H9 (cell line): ENCODE data around the gene FRK. TPM values are rescaled to one million over a fixed set of nuclear protein-coding genes. Genes with fewer than 3 reads are reported as not detected.

ENCODE experiments used
- DNase-seq: peaks from one replicate; pipeline ENCODE4 v3.0.0-alpha.2; 2017
- H2AFZ ChIP-seq: one replicate; pipeline ENCODE4 v1.6.1; 2013; ENCODE audit warnings: mild to moderate bottlenecking, low read length, control low read depth, moderate library complexity
- H2AK5ac ChIP-seq: 2 replicates; pipeline ENCODE4 v1.6.1; 2013; ENCODE audit warnings: low read length, control low read depth, mixed read lengths; ENCODE audit not compliant: insufficient read length
- H2BK120ac ChIP-seq: one replicate; pipeline ENCODE4 v1.6.1; 2013; ENCODE audit warnings: low read depth, mild to moderate bottlenecking, low read length, control low read depth, inconsistent platforms; ENCODE audit not compliant: poor library complexity, severe bottlenecking
- H2BK12ac ChIP-seq: 2 replicates; pipeline ENCODE4 v1.6.1; 2013; ENCODE audit warnings: low read length, control low read depth, mixed read lengths, low read depth; ENCODE audit not compliant: insufficient read length
- H2BK15ac ChIP-seq: 2 replicates; pipeline ENCODE4 v1.6.1; 2013; ENCODE audit warnings: low read depth, low read length, control low read depth
- H2BK20ac ChIP-seq: one replicate; pipeline ENCODE4 v1.6.1; 2013; ENCODE audit warnings: low read depth, mild to moderate bottlenecking, low read length, control low read depth, inconsistent platforms; ENCODE audit not compliant: poor library complexity, severe bottlenecking
- H2BK5ac ChIP-seq: 2 replicates; pipeline ENCODE4 v1.6.1; 2013; ENCODE audit warnings: low read length, control low read depth, mixed read lengths; ENCODE audit not compliant: insufficient read length
- H3K14ac ChIP-seq: 2 replicates; pipeline ENCODE4 v1.6.1; 2013; ENCODE audit warnings: low read length, control low read depth; ENCODE audit not compliant: insufficient read depth
- H3K18ac ChIP-seq: 2 replicates; pipeline ENCODE4 v1.6.1; 2013; ENCODE audit warnings: low read depth, mild to moderate bottlenecking, mixed read lengths, low read length, control low read depth; ENCODE audit not compliant: insufficient read length
- H3K23ac ChIP-seq: 2 replicates; pipeline ENCODE4 v1.6.1; 2013; ENCODE audit warnings: low read length, control low read depth, mixed read lengths, low read depth; ENCODE audit not compliant: insufficient read length
- H3K23me2 ChIP-seq: 2 replicates; pipeline ENCODE4 v1.6.1; 2013; ENCODE audit warnings: low read depth, mild to moderate bottlenecking, mixed read lengths, low read length, control low read depth; ENCODE audit not compliant: insufficient read length, poor library complexity, severe bottlenecking
- H3K27ac ChIP-seq: 2 replicates; pipeline ENCODE4 v1.5.1; 2013; ENCODE audit warnings: low read length, control low read depth, mixed read lengths, low read depth; ENCODE audit not compliant: insufficient read length
- H3K27me3 ChIP-seq: 2 replicates; pipeline ENCODE4 v1.6.1; 2013; ENCODE audit warnings: low read length, control low read depth, inconsistent platforms; ENCODE audit not compliant: insufficient read depth
- H3K4ac ChIP-seq: 2 replicates; pipeline ENCODE4 v1.6.1; 2013; ENCODE audit warnings: low read depth, mild to moderate bottlenecking, control low read depth, inconsistent platforms, low read length, moderate library complexity
- H3K4me1 ChIP-seq: 2 replicates; pipeline ENCODE4 v1.6.1; 2013; ENCODE audit warnings: low read length, control low read depth, inconsistent platforms; ENCODE audit not compliant: insufficient read depth
- H3K4me2 ChIP-seq: 2 replicates; pipeline ENCODE4 v1.6.1; 2013; ENCODE audit warnings: low read length, control low read depth, mixed read lengths; ENCODE audit not compliant: insufficient read length, insufficient read depth
- H3K56ac ChIP-seq: 2 replicates; pipeline ENCODE4 v1.6.1; 2013; ENCODE audit warnings: low read depth, mild to moderate bottlenecking, mixed read lengths, low read length, control low read depth; ENCODE audit not compliant: insufficient read length
- H3K79me1 ChIP-seq: 2 replicates; pipeline ENCODE4 v1.6.1; 2013; ENCODE audit warnings: low read depth, mild to moderate bottlenecking, moderate library complexity, low read length, control low read depth, inconsistent platforms; ENCODE audit not compliant: insufficient read depth, poor library complexity, severe bottlenecking
- H3K79me2 ChIP-seq: 2 replicates; pipeline ENCODE4 v1.6.1; 2013; ENCODE audit warnings: low read length, control low read depth, inconsistent platforms; ENCODE audit not compliant: insufficient read depth
- H3K9ac ChIP-seq: 2 replicates; pipeline ENCODE4 v1.6.1; 2013; ENCODE audit warnings: low read length, control low read depth, mixed read lengths; ENCODE audit not compliant: insufficient read length; ENCODE audit errors: extremely low read depth
- H3K9me3 ChIP-seq: one replicate; pipeline ENCODE4 v1.6.1; 2013; ENCODE audit warnings: low read depth, low read length, inconsistent platforms; ENCODE audit not compliant: control insufficient read depth
- H3T11ph ChIP-seq: one replicate; pipeline ENCODE4 v1.6.1; 2013; ENCODE audit warnings: mild to moderate bottlenecking, low read length, control low read depth, inconsistent platforms
- H4K20me1 ChIP-seq: one replicate; pipeline ENCODE4 v1.6.1; 2013; ENCODE audit not compliant: control insufficient read depth, insufficient read length, insufficient read depth
- H4K5ac ChIP-seq: 2 replicates; pipeline ENCODE4 v1.6.1; 2013; ENCODE audit warnings: low read depth, mild to moderate bottlenecking, mixed read lengths, low read length, control low read depth; ENCODE audit not compliant: insufficient read length
- H4K8ac ChIP-seq: replicated peaks from 2 replicates; pipeline ENCODE4 v1.6.1; 2013; ENCODE audit warnings: low read length, control low read depth, mixed read lengths, low read depth; ENCODE audit not compliant: insufficient read length
- H4K91ac ChIP-seq: 2 replicates; pipeline ENCODE4 v1.6.1; 2013; ENCODE audit warnings: low read depth, mild to moderate bottlenecking, moderate library complexity, mixed read lengths, low read length, control low read depth; ENCODE audit not compliant: insufficient read length
- H3K27ac Mint-ChIP-seq, 3 experiments: 2 replicates in 2 of 3; 3 replicates in 1 of 3; pipeline ENCODE4 v1.8.0; 2020 to 2021; ENCODE audit warnings: mixed read lengths in 3 of 3, mild to moderate bottlenecking in 1 of 3, moderate library complexity in 1 of 3
- H3K27me3 Mint-ChIP-seq: 2 replicates; pipeline ENCODE4 v1.8.0; 2021; ENCODE audit warnings: low read depth, mild to moderate bottlenecking, moderate library complexity, mixed read lengths
- H3K36me3 Mint-ChIP-seq, 3 experiments: 2 replicates in 2 of 3; 3 replicates in 1 of 3; pipeline ENCODE4 v1.8.0; 2020 to 2021; ENCODE audit warnings: low read depth in 3 of 3, mixed read lengths in 3 of 3; ENCODE audit not compliant: insufficient read depth in 1 of 3
- H3K4me1 Mint-ChIP-seq, 2 experiments: 2 replicates each; pipeline ENCODE4 v1.8.0; 2020; ENCODE audit warnings: mixed read lengths in 2 of 2
- H3K4me3 Mint-ChIP-seq, 2 experiments: 2 replicates in 1 of 2; 3 replicates in 1 of 2; pipeline ENCODE4 v1.8.0; 2020 to 2021; ENCODE audit warnings: mild to moderate bottlenecking in 2 of 2, mixed read lengths in 2 of 2, moderate library complexity in 1 of 2
- H3K9me3 Mint-ChIP-seq, 2 experiments: 2 replicates in 1 of 2; 3 replicates in 1 of 2; pipeline ENCODE4 v1.8.0; 2020; ENCODE audit warnings: mild to moderate bottlenecking in 2 of 2, mixed read lengths in 2 of 2, moderate library complexity in 1 of 2
- CTCF ChIP-seq: fragments of 200-600 bp; sonication (generic); conservative IDR thresholded peaks from 3 replicates; pipeline ENCODE4 v1.8.0; 2021; ENCODE audit warnings: antibody characterized with exemption, mild to moderate bottlenecking
- WGBS: extraction: QIAGEN DNeasy Blood & Tissue Kit; methylation state at CpG from one replicate; pipeline ENCODE4 v1.1.7; 2013; ENCODE audit warnings: missing lambda C conversion rate, low lambda C conversion rate, mixed read lengths; ENCODE audit not compliant: insufficient read length; ENCODE audit errors: extremely low coverage; 5-methylcytosine and 5-hydroxymethylcytosine counted together
- total RNA-seq: library from RNA; stranded (reverse); gene quantifications from 2 replicates; pipeline ENCODE4 v1.2.1, GENCODE V29; 2021

FRK gene
- total RNA-seq, 1 experiment from 2014 or later, result 0.15 TPM

- peaks cover 2 to 4% of the 10 kb centered on the region in 2 experiments; a peak in 1 of 4 replicates for H3K4me1 Mint-ChIP-seq
- H4K20me1 ChIP-seq, result no peaks in the 10 kb centered on the region
Measured at GRCh38 chr6:115934829-115935228, 125.9 kb downstream of the FRK start.

More at GRCh38 chr6:115934829-115935228, 125.9 kb downstream of the FRK start:
- WGBS, result no CpG with 5 or more reads among the region's 2 CpGs
- no peak overlapping the region for H2AK5ac ChIP-seq
- no peak overlapping the region for H4K8ac ChIP-seq
- H2BK20ac ChIP-seq, result no peak overlapping the region
- no peak overlapping the region for H4K5ac ChIP-seq
- no peak overlapping the region for H2AFZ ChIP-seq
- H3K9ac ChIP-seq, result no peak overlapping the region
- H3K27me3 ChIP-seq, result no peaks in the 10 kb centered on the region
- no peaks in the 10 kb centered on the region for H3K23me2 ChIP-seq
- no peaks in the 10 kb centered on the region for H3K9me3 ChIP-seq
- H3K27ac Mint-ChIP-seq, result no peak overlapping the region
- H3K4me3 Mint-ChIP-seq, result no peak overlapping the region
- H2BK120ac ChIP-seq, result no peak overlapping the region
- no peak overlapping the region for H3T11ph ChIP-seq
- H3K27ac ChIP-seq, result no peak overlapping the region
- H3K79me2 ChIP-seq, result no peaks in the 10 kb centered on the region
- H4K91ac ChIP-seq, result no peak overlapping the region
- no peak overlapping the region for H2BK15ac ChIP-seq
- no peaks in the 10 kb centered on the region for H3K4me1 ChIP-seq
- no peak overlapping the region for H2BK12ac ChIP-seq
- H3K18ac ChIP-seq, result no peak overlapping the region
- TF ChIP-seq CTCF, result no peak
- H2BK5ac ChIP-seq, result no peak overlapping the region
- peaks cover 1 to 5% of the 10 kb centered on the region in 2 experiments for H3K9me3 Mint-ChIP-seq
- no peak overlapping the region for H3K56ac ChIP-seq
- no peak overlapping the region for H3K4me2 ChIP-seq
- no peak overlapping the region for H3K4ac ChIP-seq
- H3K79me1 ChIP-seq, result no peaks in the 10 kb centered on the region
- no peak overlapping the region for H3K23ac ChIP-seq
- DNase-seq, result no peak
- peaks cover 0 to 5% (median 0%) of the 10 kb centered on the region in 3 experiments; a peak in 2 of 7 replicates for H3K36me3 Mint-ChIP-seq
- H3K14ac ChIP-seq, result no peak overlapping the region
- H3K27me3 Mint-ChIP-seq, result no peaks in the 10 kb centered on the region
